Neutrophil (primary cell): ENCODE data around the gene BRMS1L.
A peak's percentile ranks its signal among the peaks of the same experiment; 100 is the strongest.
"Not testable (repeated sequence)": the region's sequence is repeated elsewhere in the genome, so short reads cannot be mapped to it uniquely, and the experiment has no call there.

Source experiments
- H3K27ac ChIP-seq: fragments of 200-600 bp; sonication (generic); 2 replicates; pipeline ENCODE4 v1.5.1; 2016; ENCODE audit warnings: mild to moderate bottlenecking, moderate library complexity
- H3K27me3 ChIP-seq: fragments of 200-600 bp; sonication (generic); 2 replicates; pipeline ENCODE4 v1.6.0; 2016; ENCODE audit warnings: mild to moderate bottlenecking
- H3K36me3 ChIP-seq: fragments of 200-600 bp; sonication (generic); 2 replicates; pipeline ENCODE4 v1.5.1; 2017
- H3K4me1 ChIP-seq, 2 experiments: fragments of 200-600 bp in 1 of 2; sonication (generic) in 1 of 2; 1 replicate in 1 of 2; 2 replicates in 1 of 2; pipeline versions ENCODE4 v1.5.1 to v1.6.1; 2013 to 2016; ENCODE audit warnings: low read depth in 1 of 2, low read length in 1 of 2, mild to moderate bottlenecking in 1 of 2, moderate library complexity in 1 of 2; ENCODE audit not compliant: control insufficient read depth in 1 of 2, insufficient read depth in 1 of 2
- H3K4me3 ChIP-seq, 2 experiments: fragments of 200-600 bp in 1 of 2; sonication (generic) in 1 of 2; 1 replicate in 1 of 2; 2 replicates in 1 of 2; pipeline ENCODE4 v1.5.1; 2013 to 2016; ENCODE audit warnings: low read depth in 1 of 2, low read length in 1 of 2, mild to moderate bottlenecking in 1 of 2, moderate library complexity in 1 of 2
- H3K9me3 ChIP-seq: fragments of 200-600 bp; sonication (generic); 2 replicates; pipeline ENCODE4 v1.5.1; 2016
- CTCF ChIP-seq: fragments of 200-600 bp; sonication (generic); IDR thresholded peaks from 2 replicates; pipeline ENCODE4 v1.5.1; 2016; ENCODE audit warnings: antibody characterized with exemption

Gene BRMS1L

GRCh38 chr14:35808638-35809563 is 17.2 kb upstream of the BRMS1L start, which contains the start of gene RALGAPA1:
TSS of gene RALGAPA1 (minus strand) at chr14:35809295. CDS start at chr14:35808835, 460 bp downstream.
- not testable (repeated sequence) for H3K36me3 ChIP-seq, H3K4me1 ChIP-seq, H3K9me3 ChIP-seq
- Histone ChIP-seq H3K4me3 (peak within 1 kb of the TSS; percentile 62 to 65), H3K27me3 (peaks cover 14% of the 10 kb centered on the region), H3K27ac (peak within 1 kb of the TSS; percentile 73)
- TF ChIP-seq CTCF: peak; percentile 47

- TF ChIP-seq CTCF: no peak
- peaks cover 6 to 9% of the 10 kb centered on the region in 2 experiments for H3K4me1 ChIP-seq
- no peak overlapping the region for H3K4me3 ChIP-seq
- no peaks in the 10 kb centered on the region for H3K36me3 ChIP-seq
- H3K27me3 ChIP-seq: peaks cover 14% of the 10 kb centered on the region
- no peaks in the 10 kb centered on the region for H3K9me3 ChIP-seq
- peak overlapping the region; percentile 73 for H3K27ac ChIP-seq
Measured at GRCh38 chr14:35809597-35809996, 16.5 kb upstream of the BRMS1L start.

- no peaks in the 10 kb centered on the region for H3K9me3 ChIP-seq
- no peak overlapping the region for H3K27ac ChIP-seq
- no peak for TF ChIP-seq CTCF
- H3K4me1 ChIP-seq: peaks cover 6 to 9% of the 10 kb centered on the region in 2 experiments
- peaks cover 19% of the 10 kb centered on the region for H3K27me3 ChIP-seq
- no peaks in the 10 kb centered on the region for H3K36me3 ChIP-seq
- no peak overlapping the region for H3K4me3 ChIP-seq
Measured at GRCh38 chr14:35810963-35811362, 15.2 kb upstream of the BRMS1L start.

GRCh38 chr14:35814371-35815005 is 11.7 kb upstream of the BRMS1L start:
- no peak overlapping the region for H3K27ac ChIP-seq
- TF ChIP-seq CTCF: peak; percentile 50
- H3K4me1 ChIP-seq: no peaks in the 10 kb centered on the region
- H3K27me3 ChIP-seq: peaks cover 28% of the 10 kb centered on the region
- no peaks in the 10 kb centered on the region for H3K36me3 ChIP-seq
- no peak overlapping the region for H3K4me3 ChIP-seq
- H3K9me3 ChIP-seq: no peaks in the 10 kb centered on the region

GRCh38 chr14:35818346-35819115 is 7.6 kb upstream of the BRMS1L start:
- no peak overlapping the region for H3K4me3 ChIP-seq

More at GRCh38 chr14:35818346-35819115, 7.6 kb upstream of the BRMS1L start:
- H3K27ac ChIP-seq: no peak overlapping the region
- no peaks in the 10 kb centered on the region for H3K9me3 ChIP-seq
- H3K36me3 ChIP-seq: no peaks in the 10 kb centered on the region
- H3K4me1 ChIP-seq: no peaks in the 10 kb centered on the region
- no peak for TF ChIP-seq CTCF
- H3K27me3 ChIP-seq: peaks cover 26% of the 10 kb centered on the region
